CD4-positive, CD25-positive, alpha-beta regulatory T cell (primary cell): ENCODE data around the gene IGF1R. TPM values are rescaled to one million over a fixed set of nuclear protein-coding genes. Genes with fewer than 3 reads are reported as not detected.

Experiments used
- ATAC-seq, 2 donors: fragments of 150-1000 bp; cut with Tn5 transposase; one replicate each; pipeline ENCODE4 v1.10.0; 2021; ENCODE audit warnings: low read depth in 2 of 2, moderate number of reproducible peaks in 2 of 2, moderate library complexity in 1 of 2
- DNase-seq, 3 donors: peaks; one replicate each; pipeline versions ENCODE4 v3.0.0 to v3.0.0-alpha.2; 2012 to 2022; ENCODE audit warnings: mixed read lengths in 1 of 3
- H3K27ac ChIP-seq: one replicate; pipeline ENCODE4 v1.7.0; 2013; ENCODE audit warnings: mild to moderate bottlenecking, low read length; ENCODE audit not compliant: insufficient read depth, poor library complexity, severe bottlenecking
- H3K27me3 ChIP-seq: one replicate; pipeline ENCODE4 v1.7.0; 2013; ENCODE audit warnings: low read length; ENCODE audit not compliant: control insufficient read depth, insufficient read depth
- H3K36me3 ChIP-seq: one replicate; pipeline ENCODE4 v1.7.0; 2013; ENCODE audit warnings: mild to moderate bottlenecking, low read length, moderate library complexity; ENCODE audit not compliant: control insufficient read depth, insufficient read depth
- H3K4me1 ChIP-seq: 2 replicates; pipeline ENCODE4 v1.7.0; 2013; ENCODE audit warnings: mild to moderate bottlenecking, low read length; ENCODE audit not compliant: insufficient read depth, control insufficient read depth, poor library complexity, severe bottlenecking
- H3K4me3 ChIP-seq: one replicate; pipeline ENCODE4 v1.7.0; 2013; ENCODE audit warnings: low read depth, mild to moderate bottlenecking, low read length, moderate library complexity
- H3K9me3 ChIP-seq, 2 experiments: 1 replicate in 1 of 2; 2 replicates in 1 of 2; pipeline ENCODE4 v1.7.0; 2013; ENCODE audit warnings: low read length in 2 of 2, mild to moderate bottlenecking in 1 of 2, moderate library complexity in 1 of 2; ENCODE audit not compliant: control insufficient read depth in 2 of 2
- H3K27ac Mint-ChIP-seq, 3 donors: one replicate each; pipeline ENCODE4 v1.8.0; 2020 to 2022; ENCODE audit warnings: mild to moderate bottlenecking in 3 of 3, mixed read lengths in 3 of 3, moderate library complexity in 2 of 3
- H3K27me3 Mint-ChIP-seq: one replicate; pipeline ENCODE4 v1.8.0; 2022; ENCODE audit warnings: mild to moderate bottlenecking, mixed read lengths
- H3K36me3 Mint-ChIP-seq: one replicate; pipeline ENCODE4 v1.8.0; 2020; ENCODE audit warnings: mixed read lengths
- H3K4me1 Mint-ChIP-seq, 4 donors: one replicate each; pipeline ENCODE4 v1.8.0; 2020 to 2022; ENCODE audit warnings: mixed read lengths in 4 of 4, mild to moderate bottlenecking in 1 of 4
- H3K4me3 Mint-ChIP-seq, 4 donors: one replicate each; pipeline ENCODE4 v1.8.0; 2020 to 2022; ENCODE audit warnings: mild to moderate bottlenecking in 4 of 4, mixed read lengths in 4 of 4, moderate library complexity in 3 of 4
- H3K9me3 Mint-ChIP-seq, 7 donors: one replicate each; pipeline ENCODE4 v1.8.0; 2020 to 2022; ENCODE audit warnings: mixed read lengths in 7 of 7, mild to moderate bottlenecking in 3 of 7, moderate library complexity in 2 of 7
- polyA plus RNA-seq, 4 donors: library from polyadenylated mRNA; unstranded; fragments of 300-500 nt; fragmentation: Illumina TruSeq; gene quantifications; one replicate each; pipeline ENCODE4 v1.2.3, GENCODE V29; 2021
- total RNA-seq: library from RNA; stranded (reverse); gene quantifications from one replicate; pipeline ENCODE4 v1.2.3, GENCODE V29; 2022

IGF1R gene
- total and polyA plus RNA-seq, 5 donors from 2014 or later, result 1.6 to 14.2 (median 3.6) TPM

GRCh38 chr15:98927022-98927421 lies 278.7 kb downstream of the IGF1R start:
- no peaks in the 10 kb centered on the region for H3K4me1 Mint-ChIP-seq
- H3K27me3 Mint-ChIP-seq, result no peaks in the 10 kb centered on the region
- ATAC-seq (no peak), DNase-seq (no peak)
- Histone ChIP-seq H3K27me3 (no peaks in the 10 kb centered on the region), H3K9me3 (no peaks in the 10 kb centered on the region), H3K27ac (no peak overlapping the region), H3K4me1 (no peaks in the 10 kb centered on the region), H3K4me3 (no peak overlapping the region), H3K36me3 (peaks cover 5% of the 10 kb centered on the region)
- H3K36me3 Mint-ChIP-seq, result peaks cover 13% of the 10 kb centered on the region
- peaks cover 0 to 1% (median 0%) of the 10 kb centered on the region in 7 donors for H3K9me3 Mint-ChIP-seq
- no peak overlapping the region for H3K27ac Mint-ChIP-seq
- no peak overlapping the region for H3K4me3 Mint-ChIP-seq

GRCh38 chr15:98927996-98928395 lies 279.7 kb downstream of the IGF1R start:
- Mint-ChIP-seq H3K4me1 (no peaks in the 10 kb centered on the region), H3K27ac (peak overlapping the region in 1 of 3 donors; percentile 39), H3K27me3 (no peaks in the 10 kb centered on the region), H3K4me3 (no peak overlapping the region), H3K36me3 (peaks cover 13% of the 10 kb centered on the region), H3K9me3 (peaks cover 0 to 1% (median 0%) of the 10 kb centered on the region in 7 donors)
- Histone ChIP-seq H3K4me1 (no peaks in the 10 kb centered on the region), H3K27ac (no peak overlapping the region), H3K4me3 (no peak overlapping the region), H3K27me3 (no peaks in the 10 kb centered on the region), H3K9me3 (no peaks in the 10 kb centered on the region), H3K36me3 (peaks cover 3% of the 10 kb centered on the region)
- DNase-seq (no peak), ATAC-seq (no peak)

GRCh38 chr15:98930576-98930975 lies 282.2 kb downstream of the IGF1R start:
- peaks cover 14% of the 10 kb centered on the region for H3K36me3 Mint-ChIP-seq

GRCh38 chr15:98931004-98931403 lies 282.7 kb downstream of the IGF1R start:
- H3K4me3 Mint-ChIP-seq, result no peak overlapping the region
- H3K27me3 ChIP-seq, result no peaks in the 10 kb centered on the region
- H3K27me3 Mint-ChIP-seq, result no peaks in the 10 kb centered on the region
- H3K9me3 ChIP-seq, result no peaks in the 10 kb centered on the region
- H3K27ac ChIP-seq, result no peak overlapping the region
- H3K9me3 Mint-ChIP-seq, result peaks cover 0 to 1% (median 0%) of the 10 kb centered on the region in 7 donors
- no peak overlapping the region for H3K4me3 ChIP-seq
- peaks cover under 1% of the 10 kb centered on the region for H3K36me3 ChIP-seq
- DNase-seq, result no peak
- H3K4me1 Mint-ChIP-seq, result peaks cover 0 to 2% (median 0%) of the 10 kb centered on the region in 4 donors
- H3K4me1 ChIP-seq, result no peaks in the 10 kb centered on the region
- no peak overlapping the region for H3K27ac Mint-ChIP-seq
- peaks cover 19% of the 10 kb centered on the region for H3K36me3 Mint-ChIP-seq
- no peak for ATAC-seq

More at GRCh38 chr15:98930576-98930975, 282.2 kb downstream of the IGF1R start:
- Histone ChIP-seq H3K36me3 (peaks cover 3% of the 10 kb centered on the region), H3K9me3 (no peaks in the 10 kb centered on the region), H3K4me3 (no peak overlapping the region), H3K4me1 (no peaks in the 10 kb centered on the region), H3K27me3 (no peaks in the 10 kb centered on the region), H3K27ac (no peak overlapping the region)
- H3K27ac Mint-ChIP-seq, result no peak overlapping the region
- no peak for DNase-seq
- H3K4me1 Mint-ChIP-seq, result no peaks in the 10 kb centered on the region
- peaks cover 0 to 1% (median 0%) of the 10 kb centered on the region in 7 donors for H3K9me3 Mint-ChIP-seq
- H3K4me3 Mint-ChIP-seq, result no peak overlapping the region
- H3K27me3 Mint-ChIP-seq, result no peaks in the 10 kb centered on the region
- no peak for ATAC-seq

- Mint-ChIP-seq H3K4me1 (peaks cover 0 to 2% (median 0%) of the 10 kb centered on the region in 4 donors), H3K4me3 (no peak overlapping the region), H3K36me3 (peaks cover 31% of the 10 kb centered on the region), H3K27me3 (no peaks in the 10 kb centered on the region), H3K27ac (peak overlapping the region in 1 of 3 donors; percentile 49), H3K9me3 (peaks cover 0 to 1% (median 0%) of the 10 kb centered on the region in 7 donors)
- ATAC-seq (no peak), DNase-seq (no peak)
- no peaks in the 10 kb centered on the region for H3K36me3 ChIP-seq
- H3K4me3 ChIP-seq, result no peak overlapping the region
- H3K27ac ChIP-seq, result no peak overlapping the region
- no peaks in the 10 kb centered on the region for H3K4me1 ChIP-seq
- H3K9me3 ChIP-seq, result no peaks in the 10 kb centered on the region
- H3K27me3 ChIP-seq, result no peaks in the 10 kb centered on the region
These were observed 285.1 kb downstream of the IGF1R start for GRCh38 chr15:98933406-98933805.

GRCh38 chr15:98935736-98936135 lies 287.4 kb downstream of the IGF1R start:
- no peaks in the 10 kb centered on the region for H3K27me3 ChIP-seq
- no peaks in the 10 kb centered on the region for H3K36me3 ChIP-seq
- Mint-ChIP-seq H3K9me3 (peaks cover 0 to 1% (median 0%) of the 10 kb centered on the region in 7 donors), H3K27me3 (no peaks in the 10 kb centered on the region), H3K27ac (peak overlapping the region in 1 of 3 donors; percentile 26), H3K36me3 (peaks cover 28% of the 10 kb centered on the region), H3K4me1 (peaks cover 0 to 2% (median 0%) of the 10 kb centered on the region in 4 donors), H3K4me3 (peak overlapping the region in 1 of 4 donors; percentile 43)
- no peaks in the 10 kb centered on the region for H3K4me1 ChIP-seq
- ATAC-seq, result no peak
- no peaks in the 10 kb centered on the region for H3K9me3 ChIP-seq
- no peak for DNase-seq
- no peak overlapping the region for H3K27ac ChIP-seq
- H3K4me3 ChIP-seq, result no peak overlapping the region

GRCh38 chr15:98937413-98938104 lies 289.2 kb downstream of the IGF1R start:
- DNase-seq, result no peak
- Histone ChIP-seq H3K27ac (no peak overlapping the region), H3K4me1 (no peaks in the 10 kb centered on the region), H3K36me3 (no peaks in the 10 kb centered on the region), H3K9me3 (no peaks in the 10 kb centered on the region), H3K27me3 (no peaks in the 10 kb centered on the region), H3K4me3 (no peak overlapping the region)
- no peak for ATAC-seq
- H3K27me3 Mint-ChIP-seq, result no peaks in the 10 kb centered on the region
- peaks cover 24% of the 10 kb centered on the region for H3K36me3 Mint-ChIP-seq
- no peak overlapping the region for H3K27ac Mint-ChIP-seq
- H3K4me3 Mint-ChIP-seq, result no peak overlapping the region
- peaks cover 0 to 2% (median 0%) of the 10 kb centered on the region in 4 donors for H3K4me1 Mint-ChIP-seq
- no peaks in the 10 kb centered on the region for H3K9me3 Mint-ChIP-seq

- Mint-ChIP-seq H3K4me3 (no peak overlapping the region), H3K27me3 (no peaks in the 10 kb centered on the region), H3K9me3 (no peaks in the 10 kb centered on the region), H3K36me3 (peaks cover 24% of the 10 kb centered on the region), H3K4me1 (peaks cover 0 to 2% (median 0%) of the 10 kb centered on the region in 4 donors), H3K27ac (no peak overlapping the region)
- no peak overlapping the region for H3K27ac ChIP-seq
- no peaks in the 10 kb centered on the region for H3K36me3 ChIP-seq
- ATAC-seq (no peak), DNase-seq (no peak)
- no peak overlapping the region for H3K4me3 ChIP-seq
- no peaks in the 10 kb centered on the region for H3K4me1 ChIP-seq
- H3K9me3 ChIP-seq, result no peaks in the 10 kb centered on the region
- H3K27me3 ChIP-seq, result no peaks in the 10 kb centered on the region
These were observed 289.7 kb downstream of the IGF1R start for GRCh38 chr15:98938105-98938417.
